ENCODE data around the gene FRMD4B. TPM values are rescaled to one million over a fixed set of nuclear protein-coding genes. Genes with fewer than 3 reads are reported as not detected.

The FRMD4B gene
- total and polyA plus RNA-seq, 2 donors (not counting 3 experiments of a cell fraction or from before 2014, with no cell fraction given) = 66.4 to 89.7 TPM

GRCh38 chr3:69216981-69217380, 168.9 kb downstream of the FRMD4B start:
- Histone ChIP-seq H3K27ac (ENCODE audit: insufficient read depth, low read depth, low read length) (peak overlapping the region; percentile 5), H3K4me2 (ENCODE audit: insufficient read depth, low read length) (peak overlapping the region; percentile 43), H3K9ac (replicated peaks; ENCODE audit: extremely low read depth, insufficient read depth, low read length) (no peak overlapping the region), H3K9me3 (replicated peaks; ENCODE audit: control insufficient read depth, insufficient read depth, low read length) (no peaks in the 10 kb centered on the region), H3K36me3 (ENCODE audit: control insufficient read depth in 2 of 2, extremely low read depth in 1 of 2, insufficient read depth in 2 of 2, low read length in 2 of 2) (peaks cover 8 to 13% of the 10 kb centered on the region in 2 experiments), H3K4me1 (ENCODE audit: control insufficient read depth, extremely low read depth, insufficient read depth, low read length) (peaks cover 35% of the 10 kb centered on the region), H2AFZ (ENCODE audit: low read depth, low read length) (no peak overlapping the region), H3K27me3 (ENCODE audit: control insufficient read depth in 2 of 2, insufficient read depth in 2 of 2, low read length in 2 of 2) (no peaks in the 10 kb centered on the region), H3K9me1 (replicated peaks; ENCODE audit: control insufficient read depth, extremely low read depth, insufficient read depth, low read length) (no peaks in the 10 kb centered on the region), H4K20me1 (replicated peaks; ENCODE audit: control insufficient read depth, extremely low read depth, insufficient read depth, low read length) (no peaks in the 10 kb centered on the region), H3K4me3 (replicated peaks in 1 of 3; ENCODE audit: insufficient read depth in 1 of 3, low read depth in 1 of 3, low read length in 3 of 3) (no peak overlapping the region), H3K79me2 (ENCODE audit: control insufficient read depth, insufficient read depth, low read length) (no peaks in the 10 kb centered on the region)
- dilution Hi-C loops (cut with MboI; ENCODE audit: extremely low pct_ligation_motif_present, low sequenced_read_pairs) = no loop called here
- FAIRE-seq (peak; percentile 59), DNase-seq (ENCODE audit: low read depth, low spot score) (peak; percentile 41)
- POLR2A ChIA-PET = no interaction called here
- intact Hi-C loops (cut with micrococcal nuclease) = no loop called here
- no TSS peak for BruUV-seq (replicated peaks)
- CTCF ChIA-PET = interaction anchor here (1.8 to 1.9 kb wide), 2 partner anchors 11 to 14 kb away, joined by 4 to 6 read pairs; no protein-coding TSS in a partner anchor
- TF ChIP-seq JUN (IDR thresholded peaks at IDR 0.05; ENCODE audit: borderline replicate concordance, insufficient read depth, insufficient read length, low read depth) (no peak), MAX (IDR thresholded peaks at IDR 0.05; ENCODE audit: insufficient read depth, insufficient read length) (no peak), FOS (IDR thresholded peaks at IDR 0.05; ENCODE audit: borderline replicate concordance, insufficient read depth, low read length) (peak; percentile 48), POLR2A (IDR thresholded peaks at IDR 0.05; ENCODE audit: low read depth, low read length) (no peak)

GRCh38 chr3:69214241-69214640, 171.6 kb downstream of the FRMD4B start:
- Histone ChIP-seq H3K9ac (replicated peaks; ENCODE audit: extremely low read depth, insufficient read depth, low read length) (no peak overlapping the region), H3K27me3 (ENCODE audit: control insufficient read depth in 2 of 2, insufficient read depth in 2 of 2, low read length in 2 of 2) (no peaks in the 10 kb centered on the region), H3K4me2 (ENCODE audit: insufficient read depth, low read length) (no peak overlapping the region), H3K79me2 (ENCODE audit: control insufficient read depth, insufficient read depth, low read length) (peaks cover 5% of the 10 kb centered on the region), H2AFZ (ENCODE audit: low read depth, low read length) (no peak overlapping the region), H3K9me3 (replicated peaks; ENCODE audit: control insufficient read depth, insufficient read depth, low read length) (no peaks in the 10 kb centered on the region), H3K4me3 (replicated peaks in 1 of 3; ENCODE audit: insufficient read depth in 1 of 3, low read depth in 1 of 3, low read length in 3 of 3) (no peak overlapping the region), H3K4me1 (ENCODE audit: control insufficient read depth, extremely low read depth, insufficient read depth, low read length) (peaks cover 40% of the 10 kb centered on the region), H3K36me3 (ENCODE audit: control insufficient read depth in 2 of 2, extremely low read depth in 1 of 2, insufficient read depth in 2 of 2, low read length in 2 of 2) (peaks cover 6% of the 10 kb centered on the region in 2 experiments), H3K9me1 (replicated peaks; ENCODE audit: control insufficient read depth, extremely low read depth, insufficient read depth, low read length) (no peaks in the 10 kb centered on the region), H3K27ac (ENCODE audit: insufficient read depth, low read depth, low read length) (no peak overlapping the region), H4K20me1 (replicated peaks; ENCODE audit: control insufficient read depth, extremely low read depth, insufficient read depth, low read length) (no peaks in the 10 kb centered on the region)
- no peak for FAIRE-seq
- intact Hi-C loops (cut with micrococcal nuclease) (no loop called here), dilution Hi-C loops (cut with MboI; ENCODE audit: extremely low pct_ligation_motif_present, low sequenced_read_pairs) (no loop called here)
- BruUV-seq (replicated peaks) = no TSS peak
- CTCF ChIA-PET = interaction anchor here (0.6 to 0.9 kb wide), 4 partner anchors 22 to 451 kb away, joined by 3 to 4 read pairs (median 4); no protein-coding TSS in a partner anchor
- no peak for DNase-seq (ENCODE audit: low read depth, low spot score)
- POLR2A ChIA-PET = no interaction called here
- TF ChIP-seq POLR2A (IDR thresholded peaks at IDR 0.05; ENCODE audit: low read depth, low read length) = no peak
- TF ChIP-seq JUN (IDR thresholded peaks at IDR 0.05; ENCODE audit: borderline replicate concordance, insufficient read depth, insufficient read length, low read depth) = no peak
- TF ChIP-seq EZH2 (IDR thresholded peaks at IDR 0.05; ENCODE audit: borderline replicate concordance, low read depth, low read length, severe bottlenecking) = no peak
- TF ChIP-seq CTCF (IDR thresholded peaks at IDR 0.05; ENCODE audit: extremely low read depth in 1 of 2, insufficient read depth in 1 of 2, low read depth in 1 of 2, low read length in 2 of 2) = no peak
- TF ChIP-seq MAX (IDR thresholded peaks at IDR 0.05; ENCODE audit: insufficient read depth, insufficient read length) = no peak
- no peak for TF ChIP-seq GATA2 (IDR thresholded peaks at IDR 0.05; ENCODE audit: insufficient read depth, insufficient read length, low read depth, low read length)
- no peak for TF ChIP-seq FOS (IDR thresholded peaks at IDR 0.05; ENCODE audit: borderline replicate concordance, insufficient read depth, low read length)
- TF ChIP-seq MYC (IDR thresholded peaks at IDR 0.05; ENCODE audit: low read depth, low read length) = no peak
- TF ChIP-seq POLR2AphosphoS5 (IDR thresholded peaks at IDR 0.05; ENCODE audit: insufficient read depth, low read depth, low read length) = no peak

Measured in endothelial cell of umbilical vein (primary cell).